ENCODE data around the gene TOR1AIP2. TPM values are rescaled to one million over a fixed set of nuclear protein-coding genes. Genes with fewer than 3 reads are reported as not detected.

The TOR1AIP2 gene
- total and polyA plus RNA-seq, 10 of the 15 experiments (the other 5 are each of a cell fraction or from before 2014, with no cell fraction given): 5.3 to 38.9 (median 15.4) TPM

GRCh38 chr1:179882253-179883039 lies 4.8 kb upstream of the TOR1AIP2 start, which contains the start of gene TOR1AIP1 (continued):
- TF ChIP-seq ETV6 (conservative IDR thresholded peaks at IDR 0.05 in 1 of 2, IDR thresholded peaks at IDR 0.05 in 1 of 2; ENCODE audit: borderline replicate concordance in 1 of 2, low read depth in 1 of 2) (peak in 1 of 2 experiments; percentile 93; a peak in 2 of 4 replicates), PAX5 (IDR thresholded peaks at IDR 0.05; ENCODE audit: borderline replicate concordance, low read depth, low read length) (peak; percentile 44; the same call in 1 of the 2 replicates), STAT3 (IDR thresholded peaks at IDR 0.05; ENCODE audit: low read depth, low read length) (no peak), SMARCA5 (IDR thresholded peaks at IDR 0.05) (peak; percentile 59), SP1 (IDR thresholded peaks at IDR 0.05; ENCODE audit: low read depth, low read length) (peak; percentile 82), RBBP5 (conservative IDR thresholded peaks at IDR 0.05) (no peak; the same call in 1 of the 2 replicates), EP300 (IDR thresholded peaks at IDR 0.05; ENCODE audit: borderline replicate concordance in 1 of 2, control insufficient read depth in 1 of 2, low read depth in 2 of 2, low read length in 2 of 2) (peak; percentile 64 to 92), NFXL1 (IDR thresholded peaks at IDR 0.05; ENCODE audit: borderline replicate concordance) (no peak), CBFB (IDR thresholded peaks at IDR 0.05; ENCODE audit: low read depth) (peak; percentile 89; the same call in 1 of the 2 replicates), IKZF1 (conservative IDR thresholded peaks at IDR 0.05) (peak; percentile 100), POLR2AphosphoS5 (IDR thresholded peaks at IDR 0.05; ENCODE audit: low read length) (peak; percentile 89), ELK1 (IDR thresholded peaks at IDR 0.05; ENCODE audit: low read depth, low read length) (peak; percentile 82; the same call in 1 of the 2 replicates), POU2F2 (IDR thresholded peaks at IDR 0.05; ENCODE audit: borderline replicate concordance, low read depth, low read length) (peak; percentile 87; the same call in 2 of the 3 replicates), MTA2 (IDR thresholded peaks at IDR 0.05; ENCODE audit: low read depth) (peak; percentile 74), BMI1 (IDR thresholded peaks at IDR 0.05; ENCODE audit: borderline replicate concordance) (no peak), SUZ12 (IDR thresholded peaks at IDR 0.05; ENCODE audit: unreplicated experiment) (no peak), MTA3 (IDR thresholded peaks at IDR 0.05; ENCODE audit: borderline replicate concordance, low read length) (no peak), GABPA (IDR thresholded peaks at IDR 0.05; ENCODE audit: low read depth) (peak; percentile 99), HSF1 (IDR thresholded peaks at IDR 0.05; ENCODE audit: low read depth, low read length) (peak; percentile 91), NR2F1 (conservative IDR thresholded peaks at IDR 0.05) (peak; percentile 78), ZBTB33 (IDR thresholded peaks at IDR 0.05) (no peak), CREB1 (IDR thresholded peaks at IDR 0.05; ENCODE audit: low read depth) (peak; percentile 97), IKZF2 (IDR thresholded peaks at IDR 0.05) (peak; percentile 68 to 88), USF2 (IDR thresholded peaks at IDR 0.05; ENCODE audit: borderline replicate concordance, low read depth, low read length) (no peak), TCF7 (IDR thresholded peaks at IDR 0.05; ENCODE audit: borderline replicate concordance) (peak; percentile 80), HDAC2 (IDR thresholded peaks at IDR 0.05) (no peak)
